Measurements from ENCODE around the gene GMCL2. TPM values are rescaled to one million over a fixed set of nuclear protein-coding genes. Genes with fewer than 3 reads are reported as not detected.

GMCL2 gene
- total and polyA plus RNA-seq, 9 of the 15 experiments (the other 6 are each of a cell fraction or from before 2014, with no cell fraction given) = 0.04 TPM; not detected in 8

DNA sequence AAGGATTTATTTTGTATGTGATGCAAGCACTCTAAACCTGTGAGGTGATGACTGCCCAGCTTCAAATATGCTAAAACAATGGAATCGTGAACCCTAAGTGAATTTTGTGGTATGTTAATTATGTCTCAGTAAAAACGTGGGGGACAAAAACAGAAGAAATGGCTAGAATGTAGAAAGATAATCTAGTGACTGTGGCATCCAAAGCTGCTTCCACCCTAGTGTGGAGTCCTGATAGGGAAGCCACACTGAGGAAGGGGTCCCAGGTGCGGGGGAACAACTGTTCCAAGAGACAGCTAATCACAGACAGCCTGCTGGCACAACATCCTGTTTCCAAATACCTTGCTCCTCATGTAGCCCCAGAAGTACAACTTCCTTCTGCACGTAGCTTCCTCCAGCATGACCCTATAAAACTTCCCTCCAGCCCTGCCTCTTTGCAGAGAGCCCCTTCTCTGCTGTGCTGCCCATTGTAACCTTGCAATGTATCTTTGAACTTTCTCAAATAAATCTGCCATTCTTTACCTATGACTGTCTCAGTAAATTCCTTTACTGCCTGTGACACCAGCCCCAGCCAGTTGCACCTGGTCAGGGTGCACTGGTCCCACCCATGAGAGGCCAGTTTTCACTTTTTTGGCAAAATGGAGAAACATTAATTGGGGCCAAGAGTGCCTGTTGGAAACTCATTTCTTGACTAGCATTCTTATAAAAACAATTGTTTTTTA, 4.9 kb downstream of the GMCL2 start (continued):
- TF ChIP-seq, protein P1, sequence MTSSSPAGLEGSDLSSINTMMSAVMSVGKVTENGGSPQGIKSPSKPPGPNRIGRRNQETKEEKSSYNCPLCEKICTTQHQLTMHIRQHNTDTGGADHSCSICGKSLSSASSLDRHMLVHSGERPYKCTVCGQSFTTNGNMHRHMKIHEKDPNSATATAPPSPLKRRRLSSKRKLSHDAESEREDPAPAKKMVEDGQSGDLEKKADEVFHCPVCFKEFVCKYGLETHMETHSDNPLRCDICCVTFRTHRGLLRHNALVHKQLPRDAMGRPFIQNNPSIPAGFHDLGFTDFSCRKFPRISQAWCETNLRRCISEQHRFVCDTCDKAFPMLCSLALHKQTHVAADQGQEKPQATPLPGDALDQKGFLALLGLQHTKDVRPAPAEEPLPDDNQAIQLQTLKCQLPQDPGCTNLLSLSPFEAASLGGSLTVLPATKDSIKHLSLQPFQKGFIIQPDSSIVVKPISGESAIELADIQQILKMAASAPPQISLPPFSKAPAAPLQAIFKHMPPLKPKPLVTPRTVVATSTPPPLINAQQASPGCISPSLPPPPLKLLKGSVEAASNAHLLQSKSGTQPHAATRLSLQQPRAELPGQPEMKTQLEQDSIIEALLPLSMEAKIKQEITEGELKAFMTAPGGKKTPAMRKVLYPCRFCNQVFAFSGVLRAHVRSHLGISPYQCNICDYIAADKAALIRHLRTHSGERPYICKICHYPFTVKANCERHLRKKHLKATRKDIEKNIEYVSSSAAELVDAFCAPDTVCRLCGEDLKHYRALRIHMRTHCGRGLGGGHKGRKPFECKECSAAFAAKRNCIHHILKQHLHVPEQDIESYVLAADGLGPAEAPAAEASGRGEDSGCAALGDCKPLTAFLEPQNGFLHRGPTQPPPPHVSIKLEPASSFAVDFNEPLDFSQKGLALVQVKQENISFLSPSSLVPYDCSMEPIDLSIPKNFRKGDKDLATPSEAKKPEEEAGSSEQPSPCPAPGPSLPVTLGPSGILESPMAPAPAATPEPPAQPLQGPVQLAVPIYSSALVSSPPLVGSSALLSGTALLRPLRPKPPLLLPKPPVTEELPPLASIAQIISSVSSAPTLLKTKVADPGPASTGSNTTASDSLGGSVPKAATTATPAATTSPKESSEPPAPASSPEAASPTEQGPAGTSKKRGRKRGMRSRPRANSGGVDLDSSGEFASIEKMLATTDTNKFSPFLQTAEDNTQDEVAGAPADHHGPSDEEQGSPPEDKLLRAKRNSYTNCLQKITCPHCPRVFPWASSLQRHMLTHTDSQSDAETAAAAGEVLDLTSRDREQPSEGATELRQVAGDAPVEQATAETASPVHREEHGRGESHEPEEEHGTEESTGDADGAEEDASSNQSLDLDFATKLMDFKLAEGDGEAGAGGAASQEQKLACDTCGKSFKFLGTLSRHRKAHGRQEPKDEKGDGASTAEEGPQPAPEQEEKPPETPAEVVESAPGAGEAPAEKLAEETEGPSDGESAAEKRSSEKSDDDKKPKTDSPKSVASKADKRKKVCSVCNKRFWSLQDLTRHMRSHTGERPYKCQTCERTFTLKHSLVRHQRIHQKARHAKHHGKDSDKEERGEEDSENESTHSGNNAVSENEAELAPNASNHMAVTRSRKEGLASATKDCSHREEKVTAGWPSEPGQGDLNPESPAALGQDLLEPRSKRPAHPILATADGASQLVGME (CRISPR knock-in tag; IDR thresholded peaks at IDR 0.05) = no peak
- TF ChIP-seq HDAC8 (tag; IDR thresholded peaks at IDR 0.05) (no peak), ZNF592 (IDR thresholded peaks at IDR 0.05) (no peak), ZBTB1 (CRISPR knock-in tag; IDR thresholded peaks at IDR 0.05; ENCODE audit: borderline replicate concordance, low read depth) (no peak), ZNF79 (CRISPR knock-in tag; IDR thresholded peaks at IDR 0.05; ENCODE audit: low read depth) (no peak), GATA2 (CRISPR knock-in tag; IDR thresholded peaks at IDR 0.05) (peak; percentile 81), FOXM1 (IDR thresholded peaks at IDR 0.05; ENCODE audit: low read depth) (peak; percentile 57; the same call in 1 of the 2 replicates), FOXM1 (CRISPR knock-in tag; IDR thresholded peaks at IDR 0.05; ENCODE audit: low read depth) (no peak), CXXC5 (CRISPR knock-in tag; IDR thresholded peaks at IDR 0.05) (no peak), COPS2 (conservative IDR thresholded peaks at IDR 0.05) (no peak), TSC22D4 (tag; IDR thresholded peaks at IDR 0.05) (no peak), EWSR1 (IDR thresholded peaks at IDR 0.05; ENCODE audit: borderline replicate concordance, low read depth, partially characterized antibody) (no peak)
- TF ChIP-seq, protein P2, sequence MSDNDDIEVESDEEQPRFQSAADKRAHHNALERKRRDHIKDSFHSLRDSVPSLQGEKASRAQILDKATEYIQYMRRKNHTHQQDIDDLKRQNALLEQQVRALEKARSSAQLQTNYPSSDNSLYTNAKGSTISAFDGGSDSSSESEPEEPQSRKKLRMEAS (CRISPR knock-in tag; IDR thresholded peaks at IDR 0.05) = no peak
- TF ChIP-seq, protein P3, sequence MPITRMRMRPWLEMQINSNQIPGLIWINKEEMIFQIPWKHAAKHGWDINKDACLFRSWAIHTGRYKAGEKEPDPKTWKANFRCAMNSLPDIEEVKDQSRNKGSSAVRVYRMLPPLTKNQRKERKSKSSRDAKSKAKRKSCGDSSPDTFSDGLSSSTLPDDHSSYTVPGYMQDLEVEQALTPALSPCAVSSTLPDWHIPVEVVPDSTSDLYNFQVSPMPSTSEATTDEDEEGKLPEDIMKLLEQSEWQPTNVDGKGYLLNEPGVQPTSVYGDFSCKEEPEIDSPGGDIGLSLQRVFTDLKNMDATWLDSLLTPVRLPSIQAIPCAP (CRISPR knock-in tag; IDR thresholded peaks at IDR 0.05; ENCODE audit: borderline replicate concordance) = no peak

Data from K562 (cell line).